Ureter (tissue), 1 donor: Measurements from ENCODE around the gene SLTM. TPM values are rescaled to one million over a fixed set of nuclear protein-coding genes. Genes with fewer than 3 reads are reported as not detected.
"Not testable (repeated sequence)": the region's sequence is repeated elsewhere in the genome, so short reads cannot be mapped to it uniquely, and the experiment has no call there.

Experiments used
- DNase-seq: peaks from one replicate; pipeline ENCODE4 v3.0.0-alpha.2; 2020; ENCODE audit warnings: low spot score
- total RNA-seq: library from RNA; stranded (reverse); gene quantifications from one replicate; pipeline ENCODE4 v1.2.4, GENCODE V29; 2023
- donor health status: DM: yes; HTN: yes; CAD: no.

The SLTM gene
- total RNA-seq, 1 donor from 2014 or later: 159 TPM

DNA sequence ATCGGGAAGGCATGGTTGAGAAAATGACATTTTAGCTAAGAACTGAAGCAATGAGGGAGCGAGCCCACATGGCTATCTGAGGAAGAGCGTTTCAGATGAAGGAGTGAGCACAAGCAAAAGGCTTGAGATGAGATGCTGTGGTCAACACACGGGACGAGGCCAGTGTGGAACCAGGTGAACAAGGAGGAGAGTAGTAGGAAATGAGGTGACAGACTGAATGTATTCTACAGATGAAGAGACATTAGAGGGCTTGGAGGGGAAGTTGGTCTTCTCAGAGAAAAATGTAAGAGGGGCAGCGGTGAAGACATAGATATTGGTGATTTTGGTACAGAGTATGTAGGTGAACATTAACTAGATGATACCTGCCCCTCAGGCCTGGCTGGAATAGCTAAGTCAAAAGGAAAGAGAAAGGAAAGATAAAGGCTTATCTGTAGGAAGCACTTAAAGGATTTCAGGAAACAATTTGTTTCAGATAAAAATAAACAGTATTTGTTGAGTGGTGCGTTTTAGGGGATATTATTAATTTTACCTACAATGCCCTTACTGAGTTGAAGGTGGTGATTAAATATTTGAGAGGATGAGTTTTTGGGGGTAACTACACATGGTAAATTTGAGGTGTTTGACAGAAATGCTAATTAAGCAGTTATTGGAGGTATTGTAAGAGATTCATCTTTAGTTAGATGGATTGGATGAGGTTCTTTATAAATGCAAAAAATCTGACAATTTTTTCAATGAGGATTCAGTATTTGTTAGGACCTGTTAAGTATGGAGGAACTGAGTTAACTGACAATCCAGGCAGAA is 57.0 kb downstream of the SLTM start:
- no peak for DNase-seq

DNA sequence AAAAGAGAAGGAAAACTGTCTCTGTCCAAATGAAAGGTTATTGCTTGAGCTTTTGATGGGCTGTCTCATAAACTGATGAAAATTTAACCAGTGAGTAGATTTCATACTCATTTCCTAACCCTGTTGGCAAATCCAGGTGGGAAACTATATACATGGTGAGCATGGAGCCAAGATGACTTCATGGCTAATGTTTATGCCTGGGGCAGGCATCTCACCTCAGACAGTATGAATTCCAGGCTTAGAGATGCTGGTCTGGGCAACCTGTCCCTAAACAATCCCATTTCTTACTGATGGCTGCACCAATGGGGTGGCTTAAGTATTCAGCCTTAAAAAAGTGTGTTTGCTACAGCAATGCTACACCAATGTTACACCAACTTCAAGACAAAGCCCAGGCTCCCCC is 58.1 kb downstream of the SLTM start:
- DNase-seq: no peak

GRCh38 chr15:58873267-58873666 is 60.2 kb downstream of the SLTM start:
- no peak for DNase-seq

DNA sequence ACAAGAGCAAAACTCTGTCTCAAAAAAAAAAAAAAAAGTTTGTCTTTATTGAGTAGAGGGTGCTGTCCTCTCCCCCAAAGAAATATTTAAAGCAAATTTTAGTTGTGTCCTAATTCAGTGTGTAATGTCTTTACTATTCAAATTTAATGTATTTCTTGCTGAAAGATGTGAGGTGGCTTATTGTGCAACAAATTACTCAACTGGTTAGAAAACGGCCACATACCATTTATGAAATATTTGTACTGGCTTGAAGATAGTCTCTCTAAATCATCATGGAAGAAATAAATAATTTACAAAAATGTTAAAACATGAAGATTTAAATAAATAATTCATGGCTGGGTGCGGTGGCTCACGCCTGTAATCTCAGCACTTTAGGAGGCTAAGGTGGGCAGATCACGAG is 63.0 kb downstream of the SLTM start:
- no peak for DNase-seq

DNA sequence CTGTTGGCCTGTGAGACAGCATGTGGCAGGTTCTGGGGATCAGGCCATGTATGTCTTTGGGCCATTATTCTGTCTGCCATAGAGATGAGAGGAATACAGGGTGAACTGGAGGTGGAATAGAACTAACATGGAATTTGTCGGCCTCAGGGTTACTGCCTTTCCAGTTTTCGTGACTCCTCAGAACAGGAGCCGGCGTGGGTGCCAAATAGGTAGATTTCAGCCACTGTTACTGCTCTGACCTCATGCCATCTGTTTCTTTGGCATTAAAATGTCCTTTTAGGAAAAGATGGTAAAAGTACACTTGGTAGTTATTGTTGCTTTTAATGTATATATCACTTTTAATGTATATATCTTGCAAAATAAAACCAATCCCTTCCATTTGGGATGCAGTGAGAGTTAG is 65.6 kb downstream of the SLTM start:
- DNase-seq: no peak

- DNase-seq: no peak
Observed at GRCh38 chr15:58865425-58865880, 68.0 kb downstream of the SLTM start.

DNA sequence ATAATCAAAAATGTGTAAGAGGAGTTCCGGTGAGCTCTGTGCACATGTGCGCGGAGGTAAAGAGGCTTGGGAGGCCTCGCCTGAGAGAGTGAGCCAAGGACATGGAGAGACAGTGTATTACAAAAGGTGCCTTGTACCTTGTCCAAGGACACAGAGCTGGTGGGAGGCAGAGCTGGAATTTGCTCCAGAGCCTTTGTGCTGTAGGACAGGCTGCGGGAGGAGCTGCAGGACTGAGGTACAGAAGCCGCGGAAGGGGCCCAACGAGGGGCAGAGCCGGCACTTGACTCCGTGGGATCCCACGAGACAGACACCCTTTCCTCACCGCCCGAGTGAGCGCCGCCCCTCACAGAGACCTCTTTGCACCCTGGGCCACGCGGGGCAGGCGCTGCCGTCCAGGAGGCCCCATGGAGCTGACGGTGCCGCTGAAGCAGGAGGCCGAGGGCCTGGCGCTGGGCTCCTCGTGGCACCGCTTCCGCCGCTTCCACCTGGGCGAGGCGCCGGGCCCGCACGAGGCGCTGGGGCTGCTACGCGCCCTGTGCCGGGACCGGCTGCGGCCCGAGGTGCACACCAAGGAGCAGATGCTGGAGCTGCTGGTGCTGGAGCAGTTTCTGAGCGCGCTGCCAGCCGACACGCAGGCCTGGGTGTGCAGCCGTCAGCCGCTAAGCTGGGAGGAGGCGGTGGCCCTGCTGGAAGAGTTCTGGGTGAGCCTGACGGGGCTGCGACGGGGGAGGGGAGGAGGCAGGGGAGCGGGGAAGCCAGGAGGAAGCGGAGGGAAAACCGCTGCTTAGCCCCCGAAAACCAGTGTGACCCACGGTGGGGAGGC is 68.7 kb downstream of the SLTM start:
- peak; percentile 53 for DNase-seq

DNA sequence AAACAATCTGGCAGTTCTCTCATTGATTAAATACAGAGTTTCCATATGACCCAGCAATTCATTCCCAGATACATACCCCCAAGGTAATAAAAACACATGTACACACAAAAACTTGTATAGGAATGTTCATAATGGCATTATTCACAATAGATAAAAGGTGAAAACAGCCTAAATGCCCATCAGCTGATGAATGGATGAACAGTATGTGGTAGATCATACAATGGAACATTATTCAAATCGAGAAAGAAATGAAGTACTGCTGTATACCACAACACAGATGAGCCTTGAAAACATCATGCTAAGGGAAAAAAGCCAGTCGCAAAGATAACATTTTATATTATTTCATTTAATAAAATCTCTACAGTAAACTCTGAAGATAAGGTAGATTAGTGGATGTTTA is 71.2 kb downstream of the SLTM start:
- no peak for DNase-seq

DNA sequence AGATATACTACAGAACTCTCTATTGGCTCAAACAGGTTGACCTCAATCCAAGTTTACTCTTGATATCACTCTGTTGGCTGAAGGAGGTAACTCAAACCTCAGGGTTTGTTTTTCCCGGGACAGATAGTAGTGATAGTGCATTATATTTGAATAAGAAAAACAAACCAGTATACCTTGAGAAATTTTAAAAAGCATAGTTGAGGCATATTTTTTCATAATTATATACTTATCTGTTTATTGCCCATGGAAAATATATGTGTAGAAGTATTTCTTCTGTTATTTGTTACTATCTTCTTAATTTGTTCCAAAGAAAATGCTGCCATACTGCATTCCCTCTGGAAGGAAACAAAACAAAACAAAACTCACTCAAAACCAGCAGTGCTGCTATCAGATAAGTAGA is 76.9 kb downstream of the SLTM start:
- not testable (repeated sequence) for DNase-seq

DNA sequence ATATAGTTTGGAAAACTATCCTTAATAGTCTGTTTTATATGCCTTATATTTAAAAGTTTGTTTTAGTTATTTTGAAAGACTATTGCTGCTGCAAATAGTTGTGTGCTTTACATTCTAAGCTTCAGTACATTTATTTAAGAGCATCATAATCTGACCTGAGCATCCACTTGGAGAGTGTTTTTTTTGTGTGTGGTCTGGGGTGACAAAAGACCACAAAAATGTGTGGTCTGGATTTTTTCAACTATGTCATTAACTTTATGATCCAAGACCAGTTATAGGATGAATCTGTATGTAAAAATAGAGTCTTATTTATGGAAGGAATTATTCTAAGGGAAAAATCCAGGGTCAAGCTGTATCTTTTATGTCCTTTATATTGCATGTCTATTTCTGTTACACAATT is 77.4 kb downstream of the SLTM start:
- no peak for DNase-seq

DNA sequence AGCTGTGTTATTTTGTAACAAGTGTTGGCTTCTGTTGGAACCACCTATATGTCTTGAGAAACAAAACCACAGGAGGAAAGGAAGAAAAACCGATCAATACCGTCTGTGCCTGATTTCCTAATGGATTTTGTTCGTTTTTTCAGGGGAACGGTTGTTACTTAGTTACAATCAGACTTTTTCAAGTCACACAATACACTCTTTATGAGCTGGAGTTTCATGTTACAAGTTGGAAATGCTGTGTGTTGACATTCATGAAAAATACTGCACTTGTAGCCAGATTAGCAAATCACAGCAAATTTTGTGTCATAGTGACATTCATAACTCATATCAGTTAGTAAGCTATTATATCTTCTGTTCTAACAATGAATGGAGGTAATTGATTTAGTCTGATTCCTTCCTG is 78.9 kb downstream of the SLTM start:
- DNase-seq: no peak

DNA sequence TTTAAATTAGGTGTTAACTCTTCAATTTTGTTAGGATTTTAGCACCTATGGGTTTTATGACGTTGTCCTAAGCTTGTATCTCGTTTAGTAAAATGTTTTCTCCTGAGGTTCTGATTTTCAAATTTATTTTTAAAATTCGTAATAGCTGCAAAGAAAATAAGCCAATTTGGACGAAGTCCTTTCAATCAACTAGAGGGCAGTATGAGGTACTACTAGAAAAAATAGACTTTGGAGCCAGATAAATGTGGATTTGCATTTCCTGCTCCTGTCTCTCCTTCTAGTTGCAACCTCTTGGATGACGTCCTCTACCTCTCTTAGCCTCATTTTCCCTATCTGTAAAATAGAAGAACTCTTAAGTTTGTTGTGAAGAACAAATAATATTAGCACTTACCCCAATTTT is 81.1 kb downstream of the SLTM start:
- no peak for DNase-seq

DNA sequence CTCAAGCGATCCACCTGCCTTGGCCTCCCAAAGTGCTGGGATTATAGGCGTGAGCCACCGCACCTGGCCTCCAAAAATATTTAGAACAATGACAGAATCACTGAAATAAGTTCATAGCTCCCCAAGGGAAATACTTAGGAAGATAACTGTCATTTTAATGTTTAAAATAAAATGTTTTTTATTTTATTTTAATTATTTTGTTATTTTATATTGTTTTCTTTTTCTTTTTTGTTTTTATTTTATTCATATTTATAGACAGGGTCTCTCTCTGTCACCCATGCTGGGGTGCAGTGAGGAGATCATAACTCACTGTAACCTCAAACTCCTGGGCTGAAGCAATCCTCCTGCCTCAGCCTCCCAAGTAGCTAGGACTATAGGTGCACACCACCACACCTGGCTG is 82.3 kb downstream of the SLTM start:
- DNase-seq: not testable (repeated sequence)

DNA sequence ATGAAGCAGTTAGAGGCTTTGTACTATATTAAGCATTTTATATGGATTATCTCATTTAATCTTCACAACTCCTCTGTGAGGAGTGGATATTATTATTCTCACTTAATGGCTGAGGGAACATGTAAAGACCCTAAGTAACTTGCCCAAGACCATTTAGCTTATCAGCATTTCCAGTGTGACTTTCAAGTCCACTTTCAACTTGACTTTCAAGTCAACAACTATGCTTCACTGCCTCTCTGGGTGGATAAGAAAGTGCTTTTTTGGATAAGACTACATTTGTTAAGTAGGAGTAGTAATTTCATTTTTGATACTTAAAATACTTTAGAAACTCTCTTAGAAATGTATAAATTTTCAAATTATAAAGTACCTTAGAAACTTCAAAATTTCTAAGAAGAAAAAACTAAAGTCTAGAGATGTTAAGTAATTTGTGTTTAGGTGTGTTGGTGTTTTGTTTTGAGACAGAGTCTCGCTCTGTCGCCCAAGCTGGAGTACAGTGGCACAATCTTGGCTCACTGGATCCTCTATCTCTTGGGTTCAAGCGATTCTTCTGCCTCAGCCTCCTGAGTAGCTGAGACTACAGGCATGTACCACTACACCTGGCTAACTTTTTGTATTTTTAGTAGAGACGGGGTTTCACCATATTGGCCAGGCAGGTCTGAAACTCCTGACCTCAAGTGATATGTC is 90.6 kb downstream of the SLTM start:
- no peak for DNase-seq

- no peak for DNase-seq
Observed at GRCh38 chr15:58840048-58840447, 93.4 kb downstream of the SLTM start.

DNA sequence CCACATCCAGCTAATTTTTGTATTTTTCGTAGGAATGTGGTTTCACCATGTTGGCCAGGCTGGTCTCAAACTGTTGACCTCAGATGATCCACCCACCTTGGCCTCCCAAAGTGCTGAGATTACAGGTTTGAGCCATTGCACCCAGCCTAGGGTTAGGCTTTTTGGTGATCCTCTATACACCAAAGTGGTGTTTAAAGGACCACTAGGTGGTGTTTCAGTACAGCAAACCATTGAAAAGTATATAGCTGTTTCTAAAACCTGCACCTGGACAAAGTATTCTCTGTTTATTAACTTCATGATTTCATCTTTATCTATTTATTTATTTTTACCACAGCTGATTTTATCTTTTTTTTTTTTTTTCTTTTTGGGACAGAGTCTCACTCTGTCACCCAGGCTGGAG is 94.0 kb downstream of the SLTM start:
- no peak for DNase-seq

DNA sequence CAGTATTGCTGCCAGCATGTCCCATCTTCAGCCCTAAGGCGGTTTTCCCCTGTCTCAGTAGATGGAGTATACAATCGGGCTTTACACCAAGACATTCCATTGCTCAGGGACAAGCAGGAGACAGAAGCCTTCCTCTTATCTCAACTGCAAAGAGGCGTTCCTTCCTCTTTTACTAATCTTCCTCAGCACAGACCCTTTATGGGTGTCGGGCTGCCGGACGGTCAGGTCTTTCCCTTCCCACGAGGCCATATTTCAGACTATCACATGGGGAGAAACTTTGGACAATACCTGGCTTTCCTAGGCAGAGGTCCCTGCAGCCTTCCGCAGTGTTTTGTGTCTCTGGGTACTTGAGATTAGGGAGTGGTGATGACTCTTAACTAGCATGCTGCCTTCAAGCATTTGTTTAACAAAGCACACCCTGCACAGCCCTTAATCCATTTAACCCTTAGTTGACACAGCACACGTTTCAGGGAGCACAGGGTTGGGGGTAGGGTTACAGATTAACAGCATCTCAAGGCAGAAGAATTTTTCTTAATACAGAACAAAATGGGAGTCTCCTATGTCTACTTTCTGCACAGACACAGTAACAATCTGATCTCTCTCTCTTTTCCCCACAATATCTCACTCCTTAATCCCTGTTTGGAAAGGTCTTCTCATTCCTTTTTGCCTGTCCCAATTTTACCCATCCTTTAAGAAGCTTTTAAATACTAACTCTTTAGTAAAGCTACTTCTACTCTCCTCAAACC is 99.6 kb downstream of the SLTM start:
- not testable (repeated sequence) for DNase-seq

- DNase-seq: no peak
Observed at GRCh38 chr15:58830556-58830955, 102.9 kb downstream of the SLTM start.
